HG02571 (cell line): ENCODE measurements around the gene CAPN9.

Experiments used
- ATAC-seq: cut with Tn5 transposase; IDR thresholded peaks from one replicate; pipeline ENCODE4 v1.9.1; 2021; ENCODE audit warnings: mild to moderate bottlenecking, moderate library complexity; ENCODE audit not compliant: unreplicated experiment

Gene CAPN9

GRCh38 chr1:230768903-230769570, 21.8 kb downstream of the CAPN9 start:
- ATAC-seq, result no peak

DNA sequence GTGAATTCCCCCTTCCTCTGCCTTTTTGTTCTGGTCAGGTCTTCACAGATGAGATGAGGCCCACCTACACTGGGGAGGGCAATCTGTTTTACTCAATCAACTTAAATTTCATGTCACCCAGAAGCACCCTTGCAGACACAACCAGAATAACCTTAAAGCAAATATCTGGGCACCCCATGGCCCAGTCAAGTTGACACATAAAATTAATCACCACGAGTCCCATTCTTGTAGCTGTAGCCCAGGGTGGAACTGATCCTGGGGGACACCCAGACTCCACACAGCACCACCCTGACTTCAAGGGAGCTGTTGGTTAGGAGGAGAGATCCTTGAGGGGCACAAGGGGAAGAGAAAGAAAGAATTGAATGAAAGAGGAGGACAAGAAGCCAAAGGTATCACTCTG, 23.1 kb downstream of the CAPN9 start:
- no peak for ATAC-seq

DNA sequence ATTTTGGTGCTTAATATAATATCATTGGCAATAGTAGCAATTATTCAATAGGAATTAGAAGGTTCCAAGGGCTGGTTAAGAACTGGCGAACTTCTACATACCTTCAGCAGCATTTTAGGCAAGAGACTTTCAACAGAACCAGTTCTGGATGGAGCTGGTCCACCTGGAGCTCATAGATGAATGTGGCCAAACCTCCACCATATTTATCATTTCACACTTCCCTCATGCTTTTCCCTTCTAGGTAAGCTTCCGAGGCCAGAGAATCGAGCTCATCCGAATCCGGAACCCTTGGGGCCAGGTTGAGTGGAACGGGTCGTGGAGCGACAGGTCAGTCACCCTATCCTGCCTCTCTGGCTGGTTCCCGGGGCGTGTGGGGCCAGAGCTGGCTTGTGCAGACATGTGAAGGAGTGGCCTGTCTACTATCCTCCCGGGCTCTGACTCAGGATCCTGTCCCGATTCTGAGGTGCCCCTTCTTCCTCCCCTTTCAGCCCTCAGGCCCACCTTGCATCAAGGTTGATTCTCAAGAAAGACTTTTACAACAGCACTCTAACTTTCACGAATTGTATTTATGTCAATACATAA, 24.7 kb downstream of the CAPN9 start:
- ATAC-seq, result no peak

DNA sequence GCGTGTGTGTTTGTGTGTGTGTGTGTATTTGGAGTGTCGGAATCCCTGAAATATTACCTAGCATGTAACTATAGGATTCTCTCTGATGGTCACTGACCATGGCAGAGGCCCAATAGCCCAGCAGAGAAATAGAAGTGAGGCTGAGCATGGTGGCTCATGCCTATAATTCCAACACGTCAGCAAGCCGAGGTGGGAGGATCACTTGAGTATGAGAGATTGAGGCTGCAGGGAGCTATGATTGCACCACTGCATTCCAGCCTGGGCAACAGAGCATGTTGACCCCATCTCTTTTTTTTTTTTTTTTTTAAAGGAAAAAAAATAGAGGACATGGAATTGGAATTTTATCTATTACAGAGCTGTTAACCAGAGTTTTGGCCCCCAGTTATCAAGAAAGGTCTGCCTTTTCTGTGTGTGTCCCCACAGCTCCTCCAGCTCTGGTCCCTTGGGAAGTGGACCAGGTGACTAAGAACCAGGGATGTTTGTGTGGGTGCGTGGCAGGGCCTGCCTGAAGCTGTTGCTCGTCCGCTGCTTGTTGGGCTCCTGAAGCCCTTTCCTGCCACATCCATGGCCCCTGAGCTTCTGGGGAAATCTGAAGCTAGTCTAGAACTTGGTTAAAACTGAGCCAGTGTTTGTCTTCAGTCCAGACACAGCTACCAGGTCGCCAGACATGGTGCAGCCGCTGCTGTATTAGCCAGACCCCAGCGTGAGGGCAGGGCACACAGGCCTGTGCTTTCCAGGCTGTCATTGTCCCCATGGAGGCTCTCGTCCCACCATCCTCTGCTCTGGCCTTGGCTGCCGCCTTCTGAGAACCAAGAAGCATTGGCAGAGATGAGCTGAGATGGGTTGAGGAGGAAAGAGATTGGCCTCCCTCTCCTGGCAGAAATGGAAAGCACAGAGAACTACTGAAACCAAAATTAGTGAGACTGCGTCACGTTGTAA, 25.5 kb downstream of the CAPN9 start:
- no peak for ATAC-seq

DNA sequence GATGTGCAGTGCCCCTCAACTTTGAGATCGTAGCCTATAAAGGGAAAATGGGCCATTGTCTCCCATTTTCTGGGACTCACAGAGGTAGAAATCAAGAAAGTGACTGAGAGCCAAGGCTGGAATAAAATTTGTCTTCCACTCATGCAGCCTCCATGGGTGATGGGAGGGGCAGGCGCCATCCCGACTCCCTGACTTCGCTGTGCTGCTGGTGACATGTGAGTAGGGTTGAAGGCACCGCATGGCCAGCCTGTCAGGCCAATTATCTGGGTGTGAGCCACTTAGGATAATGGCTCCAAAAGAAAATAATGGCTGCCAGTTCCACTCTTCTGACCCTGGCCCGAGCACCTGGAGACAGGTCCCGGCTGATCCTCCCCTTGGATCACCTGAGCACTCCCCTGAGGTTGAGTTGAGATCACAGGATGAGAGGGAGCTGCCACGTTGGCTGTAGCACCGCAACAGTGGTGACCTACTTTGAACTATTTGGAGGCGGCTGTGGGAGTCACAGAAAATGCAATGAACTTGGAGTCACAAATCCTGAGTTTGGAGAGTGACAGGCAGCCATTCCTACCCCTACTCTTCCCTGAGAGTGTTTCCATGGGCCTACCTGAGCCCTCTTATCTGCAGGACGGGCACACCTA, 26.3 kb downstream of the CAPN9 start:
- ATAC-seq, result no peak

GRCh38 chr1:230778916-230779590, 31.9 kb downstream of the CAPN9 start:
- no peak for ATAC-seq

DNA sequence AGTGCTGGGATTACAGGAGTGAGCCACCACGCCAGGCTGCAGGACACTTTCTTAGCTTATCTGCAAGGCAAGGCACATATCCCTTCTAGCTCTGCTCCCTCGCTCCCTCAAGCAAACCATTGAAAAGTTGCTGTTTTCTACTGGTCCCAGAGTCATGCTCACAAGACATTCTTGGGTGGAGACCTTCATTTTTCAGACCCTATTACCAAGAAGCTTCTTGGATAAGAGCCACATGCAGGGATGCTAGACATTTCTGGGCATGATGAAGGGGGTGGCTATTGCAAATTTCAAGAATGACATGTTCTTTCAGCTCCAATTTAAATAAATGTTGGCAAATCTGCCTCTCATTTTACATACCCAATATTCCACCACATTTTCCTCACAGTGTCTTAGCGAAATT, 33.9 kb downstream of the CAPN9 start:
- ATAC-seq, result no peak

DNA sequence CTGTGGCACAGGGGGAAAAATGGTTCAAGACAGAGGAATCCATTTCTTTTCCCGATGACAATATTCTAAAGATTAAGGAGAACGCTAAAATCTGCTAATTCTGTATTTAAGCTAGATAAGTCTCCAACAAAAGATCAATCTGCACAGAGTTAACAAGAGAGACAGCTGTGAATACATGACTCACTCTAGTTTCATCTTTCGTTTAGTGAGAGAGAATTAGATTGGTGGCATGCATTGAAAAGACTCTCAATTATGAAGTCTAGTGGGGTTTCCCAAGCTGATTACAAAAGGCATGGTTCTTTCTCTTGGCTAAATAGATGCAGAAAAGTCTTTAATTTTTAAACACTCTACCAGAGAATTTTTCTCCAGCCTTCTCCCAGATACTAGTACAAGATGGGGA, 34.4 kb downstream of the CAPN9 start:
- ATAC-seq, result no peak

DNA sequence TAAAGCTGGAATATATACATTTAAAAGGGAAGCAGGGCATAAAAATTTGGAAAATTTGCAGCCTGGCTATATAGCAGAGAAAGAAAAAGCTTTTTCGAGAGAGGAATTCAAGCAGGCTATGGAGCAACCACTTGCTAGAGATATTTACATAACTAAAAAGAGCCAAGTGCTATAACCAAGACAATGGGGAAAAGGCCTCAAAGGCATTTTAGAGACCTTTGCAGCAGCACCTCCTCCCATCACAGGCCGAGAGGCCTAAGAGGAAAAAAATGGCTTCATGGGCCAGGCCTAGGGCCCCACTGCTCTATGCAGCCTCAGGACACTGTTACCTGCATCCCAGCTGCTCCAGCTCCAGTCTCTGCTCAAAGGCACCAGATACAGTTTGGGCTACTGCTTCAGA, 37.0 kb downstream of the CAPN9 start:
- no peak for ATAC-seq

- ATAC-seq, result no peak
Measured at GRCh38 chr1:230785636-230786384, 38.6 kb downstream of the CAPN9 start.

GRCh38 chr1:230786385-230786753, 39.2 kb downstream of the CAPN9 start:
- ATAC-seq, result no peak

DNA sequence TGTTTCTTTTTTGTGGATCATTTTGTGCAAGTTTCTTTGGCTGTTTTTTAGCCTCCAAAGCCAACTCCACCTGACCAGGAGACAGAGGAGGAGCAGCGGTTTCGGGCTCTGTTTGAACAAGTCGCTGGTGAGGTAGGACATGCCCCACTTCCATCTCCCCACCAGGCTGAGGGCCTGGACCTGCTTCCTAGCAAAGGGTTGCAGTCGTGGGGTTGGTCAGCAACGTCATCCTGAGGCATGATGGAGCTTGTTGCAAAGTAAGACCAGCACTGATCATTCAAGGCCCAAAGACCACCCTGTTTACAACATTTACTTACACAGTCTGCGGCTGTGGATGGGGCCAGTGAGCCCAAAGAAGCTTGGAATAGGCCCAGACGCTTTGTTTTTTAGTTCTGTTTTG, 40.3 kb downstream of the CAPN9 start:
- ATAC-seq, result no peak

- ATAC-seq, result no peak
Measured at GRCh38 chr1:230788561-230789275, 41.5 kb downstream of the CAPN9 start.

- ATAC-seq, result no peak
Measured at GRCh38 chr1:230790026-230790425, 42.8 kb downstream of the CAPN9 start.

GRCh38 chr1:230791986-230792564, 44.9 kb downstream of the CAPN9 start:
- ATAC-seq, result no peak

GRCh38 chr1:230792691-230793462, 45.7 kb downstream of the CAPN9 start:
- ATAC-seq, result no peak

GRCh38 chr1:230793463-230793745, 46.2 kb downstream of the CAPN9 start:
- ATAC-seq, result no peak

DNA sequence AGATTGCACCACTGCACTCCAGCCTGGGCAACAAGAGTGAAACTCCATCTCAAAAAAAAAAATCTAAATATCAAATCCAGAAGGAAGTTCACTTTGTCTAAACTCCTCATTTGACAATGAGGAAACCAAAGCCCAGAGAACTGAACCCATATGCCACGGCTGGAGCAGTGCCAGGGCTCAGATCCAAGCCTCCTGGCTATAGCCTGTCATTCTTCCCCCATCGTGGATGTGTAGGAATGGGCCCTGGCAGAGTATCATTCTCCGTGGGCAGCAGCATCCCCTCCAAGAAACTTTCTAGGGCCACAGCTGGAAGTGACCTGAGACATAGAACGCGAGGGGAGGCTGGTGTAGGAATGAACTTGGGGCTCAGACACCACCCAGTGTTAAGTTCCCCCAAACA, 47.2 kb downstream of the CAPN9 start:
- no peak for ATAC-seq
